Fibroblast of mammary gland (primary cell): Measurements from ENCODE around the gene SUOX.
A peak's percentile ranks its signal among the peaks of the same experiment; 100 is the strongest.
"Not testable (repeated sequence)": the region's sequence is repeated elsewhere in the genome, so short reads cannot be mapped to it uniquely, and the experiment has no call there.

Source experiments
- DNase-seq: peaks from one replicate; pipeline ENCODE4 v3.0.0-alpha.2; 2010; ENCODE audit warnings: low read depth
- H3K4me3 ChIP-seq: 2 replicates; pipeline ENCODE4 v1.5.1; 2011; ENCODE audit warnings: low read depth, mild to moderate bottlenecking, low read length, moderate library complexity; ENCODE audit not compliant: control insufficient read depth
- TF ChIP-seq, protein P1 (sequence below): conservative IDR thresholded peaks from 2 replicates; pipeline ENCODE4 v1.5.1; 2011; ENCODE audit warnings: low read depth, low read length, inconsistent platforms; ENCODE audit not compliant: control insufficient read depth, insufficient read depth

Gene SUOX

DNA sequence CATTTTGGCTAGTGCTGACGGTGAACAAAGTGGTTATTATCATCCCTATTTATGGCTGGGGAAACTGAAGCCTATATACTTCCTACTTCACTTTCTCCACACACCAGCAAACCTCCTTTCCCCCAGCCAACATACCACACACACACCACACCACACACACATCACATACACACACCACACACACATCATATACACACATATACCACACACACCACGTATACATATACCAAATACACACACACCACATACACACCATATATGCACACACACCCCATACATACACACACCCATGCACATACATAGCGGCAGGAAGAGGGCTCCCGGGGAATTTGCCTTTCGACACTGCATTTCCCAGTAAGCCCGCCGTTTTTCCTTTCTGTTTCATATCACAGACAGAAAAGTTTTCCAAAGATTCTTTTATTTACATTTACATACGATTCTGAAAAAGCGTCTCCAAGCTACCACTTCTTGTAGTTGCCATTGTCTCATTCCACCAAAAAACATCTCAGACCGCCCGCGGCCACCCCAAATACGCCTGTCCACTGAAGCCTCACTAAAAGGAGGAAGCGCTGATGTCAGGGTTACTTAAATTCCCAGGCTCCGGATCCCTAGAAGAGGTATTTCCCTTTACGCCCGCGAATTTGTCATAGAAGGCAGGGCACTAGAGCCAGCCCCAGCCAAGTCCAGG is 24.0 kb upstream of the SUOX start:
- peak overlapping the region; percentile 72 for H3K4me3 ChIP-seq
- TF ChIP-seq, protein P1, sequence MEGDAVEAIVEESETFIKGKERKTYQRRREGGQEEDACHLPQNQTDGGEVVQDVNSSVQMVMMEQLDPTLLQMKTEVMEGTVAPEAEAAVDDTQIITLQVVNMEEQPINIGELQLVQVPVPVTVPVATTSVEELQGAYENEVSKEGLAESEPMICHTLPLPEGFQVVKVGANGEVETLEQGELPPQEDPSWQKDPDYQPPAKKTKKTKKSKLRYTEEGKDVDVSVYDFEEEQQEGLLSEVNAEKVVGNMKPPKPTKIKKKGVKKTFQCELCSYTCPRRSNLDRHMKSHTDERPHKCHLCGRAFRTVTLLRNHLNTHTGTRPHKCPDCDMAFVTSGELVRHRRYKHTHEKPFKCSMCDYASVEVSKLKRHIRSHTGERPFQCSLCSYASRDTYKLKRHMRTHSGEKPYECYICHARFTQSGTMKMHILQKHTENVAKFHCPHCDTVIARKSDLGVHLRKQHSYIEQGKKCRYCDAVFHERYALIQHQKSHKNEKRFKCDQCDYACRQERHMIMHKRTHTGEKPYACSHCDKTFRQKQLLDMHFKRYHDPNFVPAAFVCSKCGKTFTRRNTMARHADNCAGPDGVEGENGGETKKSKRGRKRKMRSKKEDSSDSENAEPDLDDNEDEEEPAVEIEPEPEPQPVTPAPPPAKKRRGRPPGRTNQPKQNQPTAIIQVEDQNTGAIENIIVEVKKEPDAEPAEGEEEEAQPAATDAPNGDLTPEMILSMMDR = no peak
- no peak for DNase-seq

DNA sequence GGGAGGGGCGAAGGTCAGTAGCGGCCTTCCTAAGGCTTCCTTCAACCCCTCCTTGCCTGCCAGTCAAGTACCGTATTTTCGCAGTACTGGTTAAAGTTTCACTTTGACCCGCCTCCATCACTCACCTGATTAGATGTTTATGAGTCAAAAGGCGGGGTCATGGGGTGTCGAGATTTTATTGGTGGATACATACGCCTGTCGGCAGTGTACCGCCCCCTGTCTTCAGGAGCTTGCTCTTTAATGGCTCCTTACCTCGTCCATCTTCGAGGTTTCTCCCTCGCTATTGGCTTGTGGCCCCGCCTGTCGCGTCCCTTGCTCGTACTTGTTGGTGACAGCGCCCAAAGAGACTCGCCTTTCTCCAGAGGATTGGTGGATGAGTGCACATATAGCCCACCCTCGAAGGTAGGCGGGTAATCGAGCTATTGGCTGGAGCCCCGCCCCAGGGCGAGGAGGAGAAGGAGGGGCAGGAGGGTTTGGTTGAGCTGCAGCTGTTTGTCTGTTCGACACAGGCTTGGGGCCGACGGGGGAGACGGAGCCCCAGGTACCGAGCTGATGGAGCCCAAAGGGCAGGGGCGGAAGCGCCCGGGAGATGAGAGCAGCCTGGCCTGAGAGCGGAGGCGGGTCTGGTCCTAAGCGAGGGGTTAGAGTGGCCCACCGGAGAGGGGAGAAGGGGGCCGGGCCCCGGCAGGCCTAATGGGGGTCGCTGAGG is 23.3 kb upstream of the SUOX start, which contains the start of gene RAB5B:
TSS of gene RAB5B (plus strand) at position 480 of the 709 bp plus-strand sequence. CDS start 12,883 bp downstream, outside the sequence.
- peak; percentile 100 for DNase-seq
- H3K4me3 ChIP-seq = peak within 1 kb of the TSS; percentile 93
- TF ChIP-seq, protein P1 = no peak

GRCh38 chr12:55974308-55974730 is 22.8 kb upstream of the SUOX start:
- H3K4me3 ChIP-seq = peak overlapping the region; percentile 93
- TF ChIP-seq, protein P1 = no peak
- DNase-seq = peak; percentile 49

DNA sequence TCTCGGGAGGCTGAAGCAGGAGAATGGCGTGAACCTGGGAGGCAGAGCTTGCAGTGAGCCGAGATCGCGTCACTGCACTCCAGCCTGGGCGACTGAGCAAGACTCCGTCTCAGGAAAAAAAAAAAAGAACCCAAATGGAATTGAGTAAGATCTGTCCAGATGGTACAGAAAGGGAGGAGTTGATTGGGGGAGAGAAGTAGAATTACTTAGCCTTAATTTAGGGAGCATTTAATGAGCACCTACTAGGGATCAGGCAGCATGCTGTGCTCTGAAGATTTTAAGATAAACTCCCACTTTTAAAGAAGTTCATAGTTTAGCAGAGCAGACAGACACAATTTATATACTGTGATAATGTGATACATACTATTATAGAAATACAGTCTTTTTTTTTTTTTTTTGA is 18.7 kb upstream of the SUOX start:
- no peak for DNase-seq
- TF ChIP-seq, protein P1 = no peak
- no peak overlapping the region for H3K4me3 ChIP-seq

DNA sequence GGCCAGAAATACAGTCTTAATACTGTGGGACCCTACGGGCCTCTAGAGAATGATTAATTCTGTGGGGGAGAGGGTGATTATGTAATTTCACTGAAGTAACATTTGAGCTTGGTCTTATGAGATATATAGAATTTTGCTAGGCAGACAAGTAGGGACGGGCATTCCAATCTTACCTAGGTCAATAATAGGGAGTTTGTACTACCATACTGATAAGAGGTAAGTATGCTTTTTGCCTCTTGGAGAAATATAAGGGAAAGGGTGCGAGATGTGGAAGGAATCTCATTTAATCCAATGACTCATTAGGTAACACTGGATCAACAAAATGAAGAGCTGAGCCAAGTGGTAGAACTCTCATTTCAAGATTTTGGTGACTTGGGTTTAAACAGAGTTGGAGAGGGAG is 18.0 kb upstream of the SUOX start:
- H3K4me3 ChIP-seq = no peak overlapping the region
- no peak for DNase-seq
- TF ChIP-seq, protein P1 = no peak

GRCh38 chr12:55981882-55982281 is 15.2 kb upstream of the SUOX start:
- H3K4me3 ChIP-seq = not testable (repeated sequence)
- peak; percentile 24 for DNase-seq

GRCh38 chr12:55982319-55982936 is 14.6 kb upstream of the SUOX start:
- H3K4me3 ChIP-seq = no peak overlapping the region
- no peak for DNase-seq
- TF ChIP-seq, protein P1 = no peak
